Activated CD4-positive, CD25-positive, alpha-beta regulatory T cell treated with anti-CD3 and anti-CD28 coated beads, Interleukin-2, amount 50 U/mL, for 24 hours (primary cell): ENCODE data around the gene NPIPB4.
"Not testable (repeated sequence)": the region's sequence is repeated elsewhere in the genome, so short reads cannot be mapped to it uniquely, and the experiment has no call there.

Source experiments
- ATAC-seq, 2 donors: fragments of 150-1000 bp; cut with Tn5 transposase; one replicate each; pipeline ENCODE4 v1.10.0; 2021; ENCODE audit warnings: mild to moderate bottlenecking in 1 of 2, moderate library complexity in 1 of 2

NPIPB4 gene

GRCh38 chr16:21857656-21858055 lies at the start of gene NPIPB4:
Gene NPIPB4 (minus strand): TSS chr16:21857756. CDS start chr16:21857378, 378 bp downstream.
- ATAC-seq: not testable (repeated sequence)

GRCh38 chr16:21898998-21899397 lies 41.4 kb upstream of the NPIPB4 start:
- not testable (repeated sequence) for ATAC-seq

- ATAC-seq: not testable (repeated sequence)
Measured at GRCh38 chr16:21881988-21882387, 24.4 kb upstream of the NPIPB4 start.

GRCh38 chr16:21837186-21837585 lies 20.4 kb downstream of the NPIPB4 start:
- not testable (repeated sequence) for ATAC-seq

GRCh38 chr16:21836334-21836733 lies 21.2 kb downstream of the NPIPB4 start:
- ATAC-seq: not testable (repeated sequence)

- ATAC-seq: not testable (repeated sequence)
Measured at GRCh38 chr16:21835747-21836146, 21.8 kb downstream of the NPIPB4 start.

- not testable (repeated sequence) for ATAC-seq
Measured at GRCh38 chr16:21834211-21834610, 23.3 kb downstream of the NPIPB4 start.

GRCh38 chr16:21829929-21830328 lies 27.6 kb downstream of the NPIPB4 start:
- ATAC-seq: not testable (repeated sequence)

- ATAC-seq: not testable (repeated sequence)
Measured at GRCh38 chr16:21826067-21826706, 31.4 kb downstream of the NPIPB4 start.

GRCh38 chr16:21825526-21825925 lies 32.0 kb downstream of the NPIPB4 start:
- not testable (repeated sequence) for ATAC-seq

GRCh38 chr16:21823258-21823657 lies 34.3 kb downstream of the NPIPB4 start:
- not testable (repeated sequence) for ATAC-seq

GRCh38 chr16:21820908-21821465 lies 36.6 kb downstream of the NPIPB4 start:
- not testable (repeated sequence) for ATAC-seq

- ATAC-seq: peak; percentile 97 to 98
Measured at GRCh38 chr16:21820028-21820907, 37.3 kb downstream of the NPIPB4 start.

GRCh38 chr16:21819617-21820016 lies 37.9 kb downstream of the NPIPB4 start:
- not testable (repeated sequence) for ATAC-seq

- peak; percentile 19 to 36 for ATAC-seq
Measured at GRCh38 chr16:21817012-21817411, 40.5 kb downstream of the NPIPB4 start.

- ATAC-seq: not testable (repeated sequence)
Measured at GRCh38 chr16:21815694-21816093, 41.9 kb downstream of the NPIPB4 start.

- ATAC-seq: peak in 1 of 2 donors; percentile 64
Measured at GRCh38 chr16:21802375-21802663, 55.2 kb downstream of the NPIPB4 start.

GRCh38 chr16:21801538-21802374 lies 55.8 kb downstream of the NPIPB4 start:
- ATAC-seq: not testable (repeated sequence)

GRCh38 chr16:21798601-21799000 lies 59.0 kb downstream of the NPIPB4 start:
- not testable (repeated sequence) for ATAC-seq

GRCh38 chr16:21793310-21793709 lies 64.2 kb downstream of the NPIPB4 start:
- not testable (repeated sequence) for ATAC-seq

GRCh38 chr16:21790506-21790905 lies 67.0 kb downstream of the NPIPB4 start:
- peak; percentile 92 to 93 for ATAC-seq
